SU-DHL-6 (cell line): ENCODE results near the gene STAG3.
"Not testable (repeated sequence)": the region's sequence is repeated elsewhere in the genome, so short reads cannot be mapped to it uniquely, and the experiment has no call there.

Source experiments
- H2AFZ ChIP-seq: fragments of 200-600 bp; sonication (generic); 2 replicates; pipeline ENCODE4 v1.6.1; 2014; ENCODE audit warnings: low read depth, mild to moderate bottlenecking, moderate library complexity, mixed read lengths, antibody characterized with exemption, low read length; ENCODE audit not compliant: severe bottlenecking
- H3F3A ChIP-seq: fragments of 200-600 bp; shearing (Covaris generic); 2 replicates; pipeline ENCODE4 v1.6.0; 2016; ENCODE audit warnings: antibody characterized with exemption, mild to moderate bottlenecking; ENCODE audit not compliant: insufficient read depth
- H3K27ac ChIP-seq: fragments of 200-600 bp; sonication (generic); 2 replicates; pipeline ENCODE4 v1.5.1; 2016; ENCODE audit warnings: low read depth, mild to moderate bottlenecking, low read length, moderate library complexity, mixed read lengths
- H3K27me3 ChIP-seq: fragments of 200-600 bp; sonication (generic), shearing (Covaris generic); 2 replicates; pipeline ENCODE4 v1.6.0; 2014; ENCODE audit warnings: mild to moderate bottlenecking, low read length
- H3K36me3 ChIP-seq: fragments of 200-600 bp; sonication (generic); 2 replicates; pipeline ENCODE4 v1.6.1; 2014; ENCODE audit warnings: mild to moderate bottlenecking, low read length, mixed read lengths
- H3K4me2 ChIP-seq: fragments of 300-600, 200-600 bp; shearing (Covaris generic), sonication (generic); 2 replicates; pipeline ENCODE4 v1.6.0; 2014; ENCODE audit warnings: low read length, low read depth, mild to moderate bottlenecking; ENCODE audit not compliant: poor library complexity, severe bottlenecking
- H3K4me3 ChIP-seq: fragments of 200-600 bp; sonication (generic); 2 replicates; pipeline ENCODE4 v1.5.1; 2014; ENCODE audit warnings: antibody characterized with exemption, low read length, mild to moderate bottlenecking, mixed read lengths; ENCODE audit not compliant: insufficient read depth, poor library complexity, severe bottlenecking
- H3K79me2 ChIP-seq: fragments of 200-600 bp; sonication (generic); 2 replicates; pipeline ENCODE4 v1.6.1; 2014; ENCODE audit warnings: mild to moderate bottlenecking, low read length, moderate library complexity; ENCODE audit not compliant: insufficient read depth
- H3K9ac ChIP-seq: fragments of 200-600 bp; sonication (generic); 2 replicates; pipeline ENCODE4 v1.7.0; 2014; ENCODE audit warnings: mild to moderate bottlenecking, low read length
- H3K9me2 ChIP-seq: fragments of 200-600 bp; sonication (generic); replicated peaks from 2 replicates; pipeline ENCODE4 v1.6.1; 2014; ENCODE audit warnings: low read length; ENCODE audit not compliant: insufficient read depth
- H3K9me3 ChIP-seq: fragments of 200-600 bp; sonication (generic); 2 replicates; pipeline ENCODE4 v1.6.1; 2014; ENCODE audit warnings: low read length, mixed read lengths; ENCODE audit not compliant: insufficient read depth
- H4K20me1 ChIP-seq: fragments of 200-600 bp; sonication (generic); 2 replicates; pipeline ENCODE4 v1.6.1; 2014; ENCODE audit warnings: low read depth, mild to moderate bottlenecking, antibody characterized with exemption, low read length, moderate library complexity, mixed read lengths
- EZH2phosphoT487 ChIP-seq: fragments of 200-600 bp; sonication (generic), shearing (Covaris generic); conservative IDR thresholded peaks from 2 replicates; pipeline ENCODE4 v1.6.1; 2018; ENCODE audit warnings: mild to moderate bottlenecking, antibody characterized with exemption, low read length, moderate library complexity, mixed read lengths
- TF ChIP-seq, protein P1 (sequence below): fragments of 200-600 bp; sonication (generic); IDR thresholded peaks from one replicate; pipeline ENCODE4 v1.5.1; 2017; ENCODE audit warnings: antibody characterized with exemption, mild to moderate bottlenecking, low read length, moderate library complexity; ENCODE audit not compliant: insufficient read depth, poor library complexity, severe bottlenecking

STAG3 gene

DNA sequence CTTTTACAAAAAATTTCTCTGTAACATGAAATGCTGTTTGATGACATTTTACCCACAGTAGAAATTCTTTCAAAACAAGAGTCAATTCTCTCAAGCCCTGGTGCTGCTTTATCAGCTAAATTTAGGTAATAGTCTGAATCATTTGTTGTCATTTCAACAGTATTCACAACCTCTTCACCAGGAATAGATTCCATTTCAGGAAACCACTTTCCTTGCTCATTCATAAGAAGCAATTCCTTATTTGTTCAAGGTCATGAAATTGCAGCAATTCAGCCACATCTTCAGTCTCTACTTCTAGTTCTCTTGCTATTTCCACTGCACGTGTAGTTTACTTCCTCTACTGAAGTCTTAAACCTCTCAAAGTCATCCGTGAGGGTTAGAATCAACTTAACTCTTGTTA, 14.1 kb downstream of the STAG3 start:
- Histone ChIP-seq H4K20me1 (no peaks in the 10 kb centered on the region), H3K27me3 (no peaks in the 10 kb centered on the region), H3K9ac (peak overlapping the region; percentile 52), H3K9me3 (no peaks in the 10 kb centered on the region), H3F3A (peaks cover 56% of the 10 kb centered on the region), H3K27ac (peak overlapping the region; percentile 94), H3K4me2 (peak overlapping the region; percentile 62), H3K79me2 (no peaks in the 10 kb centered on the region), H3K36me3 (no peaks in the 10 kb centered on the region), H2AFZ (peak overlapping the region; percentile 21), H3K4me3 (no peak overlapping the region), H3K9me2 (no peaks in the 10 kb centered on the region)
- TF ChIP-seq EZH2phosphoT487, result no peak
- TF ChIP-seq, protein P1, sequence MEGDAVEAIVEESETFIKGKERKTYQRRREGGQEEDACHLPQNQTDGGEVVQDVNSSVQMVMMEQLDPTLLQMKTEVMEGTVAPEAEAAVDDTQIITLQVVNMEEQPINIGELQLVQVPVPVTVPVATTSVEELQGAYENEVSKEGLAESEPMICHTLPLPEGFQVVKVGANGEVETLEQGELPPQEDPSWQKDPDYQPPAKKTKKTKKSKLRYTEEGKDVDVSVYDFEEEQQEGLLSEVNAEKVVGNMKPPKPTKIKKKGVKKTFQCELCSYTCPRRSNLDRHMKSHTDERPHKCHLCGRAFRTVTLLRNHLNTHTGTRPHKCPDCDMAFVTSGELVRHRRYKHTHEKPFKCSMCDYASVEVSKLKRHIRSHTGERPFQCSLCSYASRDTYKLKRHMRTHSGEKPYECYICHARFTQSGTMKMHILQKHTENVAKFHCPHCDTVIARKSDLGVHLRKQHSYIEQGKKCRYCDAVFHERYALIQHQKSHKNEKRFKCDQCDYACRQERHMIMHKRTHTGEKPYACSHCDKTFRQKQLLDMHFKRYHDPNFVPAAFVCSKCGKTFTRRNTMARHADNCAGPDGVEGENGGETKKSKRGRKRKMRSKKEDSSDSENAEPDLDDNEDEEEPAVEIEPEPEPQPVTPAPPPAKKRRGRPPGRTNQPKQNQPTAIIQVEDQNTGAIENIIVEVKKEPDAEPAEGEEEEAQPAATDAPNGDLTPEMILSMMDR, result no peak

DNA sequence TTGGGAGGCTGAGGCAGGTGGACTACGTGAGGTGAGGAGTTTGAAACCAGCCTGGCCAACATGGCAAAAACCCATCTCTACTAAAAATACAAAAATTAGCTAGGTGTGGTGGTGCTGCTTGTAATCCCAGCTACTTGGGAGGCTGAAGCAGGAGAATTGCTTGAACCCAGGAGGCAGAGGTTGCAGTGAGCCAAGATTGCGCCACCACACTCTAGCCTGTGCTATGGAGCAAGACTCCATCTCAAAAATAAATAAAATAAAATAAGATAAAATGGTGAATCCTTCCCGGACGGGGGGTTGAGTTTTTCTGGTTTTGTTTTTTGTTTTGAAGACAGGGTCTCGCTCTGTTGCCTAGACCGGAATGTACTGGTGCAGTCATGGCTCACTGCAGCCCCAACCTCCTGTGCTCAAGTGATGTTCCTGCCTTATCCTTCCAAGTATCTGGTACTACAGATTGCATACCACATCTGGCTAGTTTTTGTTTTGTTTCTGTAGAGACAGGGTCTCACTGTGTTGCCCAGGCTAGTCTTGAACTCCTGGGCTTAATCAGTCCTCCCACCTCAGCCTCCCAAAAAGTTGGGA, 14.7 kb downstream of the STAG3 start:
- not testable (repeated sequence) for H3K9me3 ChIP-seq, H3K27me3 ChIP-seq, H3K79me2 ChIP-seq, H4K20me1 ChIP-seq, H3K36me3 ChIP-seq, H3K9me2 ChIP-seq, H3K4me3 ChIP-seq
- Histone ChIP-seq H3F3A (peaks cover 56% of the 10 kb centered on the region), H3K4me2 (peak overlapping the region; percentile 62), H2AFZ (peak overlapping the region; percentile 21), H3K9ac (peak overlapping the region; percentile 52), H3K27ac (peak overlapping the region; percentile 94)

DNA sequence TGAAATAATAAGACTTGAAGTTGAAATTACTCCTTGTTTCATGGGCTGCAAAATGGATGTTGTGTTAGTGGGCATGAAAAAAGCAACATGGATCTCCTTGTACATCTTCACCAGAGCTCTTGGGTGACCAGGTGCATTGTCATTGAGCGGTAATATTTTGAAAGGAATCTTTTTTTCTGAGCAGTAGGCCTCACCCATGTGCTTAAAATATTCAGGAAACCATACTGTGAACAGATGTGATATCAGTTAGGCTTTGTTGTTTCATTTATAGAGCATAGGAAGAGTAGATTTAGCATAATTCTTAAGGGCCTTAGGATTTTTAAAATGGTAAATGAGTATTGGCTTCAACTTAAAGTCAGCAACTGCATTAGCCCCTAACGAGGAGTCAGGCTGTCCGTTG, 15.3 kb downstream of the STAG3 start:
- peak overlapping the region; percentile 62 for H3K4me2 ChIP-seq
- H3K27ac ChIP-seq, result peak overlapping the region; percentile 94
- no peaks in the 10 kb centered on the region for H4K20me1 ChIP-seq
- H3F3A ChIP-seq, result peaks cover 56% of the 10 kb centered on the region
- no peaks in the 10 kb centered on the region for H3K79me2 ChIP-seq
- H3K9me2 ChIP-seq, result no peaks in the 10 kb centered on the region
- no peaks in the 10 kb centered on the region for H3K27me3 ChIP-seq
- no peaks in the 10 kb centered on the region for H3K9me3 ChIP-seq
- peak overlapping the region; percentile 52 for H3K9ac ChIP-seq
- peak overlapping the region; percentile 21 for H2AFZ ChIP-seq
- TF ChIP-seq, protein P1, result no peak
- no peak for TF ChIP-seq EZH2phosphoT487
- no peaks in the 10 kb centered on the region for H3K36me3 ChIP-seq
- no peak overlapping the region for H3K4me3 ChIP-seq

DNA sequence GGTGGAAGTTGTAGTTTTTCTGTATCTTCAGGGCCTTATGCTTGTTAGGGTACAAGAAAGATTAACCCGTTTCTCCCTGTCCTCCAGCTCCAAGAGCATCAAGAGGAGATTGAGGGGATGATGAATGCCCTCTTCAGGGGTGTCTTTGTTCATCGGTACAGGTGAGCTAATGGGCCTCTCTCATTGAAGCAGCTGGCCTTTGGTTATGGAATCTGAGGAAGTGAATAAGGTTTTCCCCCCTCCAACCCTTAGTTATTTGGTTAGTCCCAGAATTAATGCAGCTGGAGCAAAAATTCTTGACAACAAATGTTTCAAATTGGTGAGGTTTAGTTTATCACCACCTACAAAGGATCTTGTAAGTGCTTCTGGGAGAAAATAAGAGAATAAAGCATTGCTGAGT, 17.5 kb downstream of the STAG3 start:
- Histone ChIP-seq H3K9me2 (no peaks in the 10 kb centered on the region), H3K27me3 (no peaks in the 10 kb centered on the region), H3K4me3 (no peak overlapping the region), H3K4me2 (peak overlapping the region; percentile 35), H3K79me2 (no peaks in the 10 kb centered on the region), H3K27ac (peak overlapping the region; percentile 94), H2AFZ (peak overlapping the region; percentile 46), H4K20me1 (no peaks in the 10 kb centered on the region), H3K9me3 (no peaks in the 10 kb centered on the region), H3F3A (peaks cover 54% of the 10 kb centered on the region), H3K9ac (peak overlapping the region; percentile 33), H3K36me3 (no peaks in the 10 kb centered on the region)
- TF ChIP-seq, protein P1, result no peak

DNA sequence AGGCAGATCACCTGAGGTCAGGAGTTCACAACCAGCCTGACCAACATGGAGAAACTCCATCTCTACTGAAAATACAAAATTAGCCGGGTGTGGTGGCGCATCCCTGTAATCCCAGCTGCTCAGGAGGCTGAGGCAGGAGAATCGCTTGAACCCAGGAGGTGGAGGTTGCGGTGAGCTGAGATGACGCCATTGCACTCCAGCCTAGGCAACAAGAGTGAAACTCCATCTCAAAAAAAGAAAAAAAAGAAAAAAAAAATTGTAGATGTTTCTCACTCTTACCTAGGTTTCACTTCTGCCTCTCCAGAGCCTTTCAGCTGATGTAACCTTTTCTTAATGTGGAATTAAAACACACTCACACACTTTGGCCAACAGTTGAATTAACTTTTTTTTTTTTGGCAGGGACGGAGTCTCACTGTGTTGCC, 18.2 kb downstream of the STAG3 start:
- H3K9me2 ChIP-seq, H3K4me3 ChIP-seq, H4K20me1 ChIP-seq, H3K36me3 ChIP-seq, H3K27me3 ChIP-seq, H3K9me3 ChIP-seq, H3K79me2 ChIP-seq: not testable (repeated sequence)
- H3K9ac ChIP-seq, result peak overlapping the region; percentile 33
- peak overlapping the region; percentile 46 for H2AFZ ChIP-seq
- peak overlapping the region; percentile 94 for H3K27ac ChIP-seq
- H3K4me2 ChIP-seq, result peak overlapping the region; percentile 35
- H3F3A ChIP-seq, result peaks cover 47% of the 10 kb centered on the region
